ENCODE results near the gene KYNU. TPM values are rescaled to one million over a fixed set of nuclear protein-coding genes. Genes with fewer than 3 reads are reported as not detected.

Gene KYNU
- total and polyA plus RNA-seq, 10 of the 15 experiments (the other 5 are each of a cell fraction or from before 2014, with no cell fraction given): 31.3 to 101 (median 38.3) TPM

DNA sequence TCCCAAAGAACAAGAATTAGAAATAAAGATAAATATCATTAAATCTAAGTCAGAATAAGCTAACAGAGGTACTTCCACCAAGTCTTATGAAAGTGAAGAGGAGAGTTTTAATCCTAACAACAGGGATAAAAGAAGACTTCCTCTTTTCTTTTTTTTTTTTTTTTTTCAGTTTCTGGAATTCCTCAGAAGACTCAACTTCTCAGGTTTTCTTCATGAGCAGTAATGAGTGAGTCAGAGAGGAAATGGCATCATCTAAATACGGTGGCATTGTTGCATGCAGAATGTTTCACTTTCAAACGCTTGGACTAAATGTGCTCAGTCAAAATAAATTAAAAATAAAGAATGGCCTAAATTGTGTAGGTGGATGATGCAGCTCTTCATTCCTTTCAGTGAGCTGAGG, 206.2 kb downstream of the KYNU start:
- in situ Hi-C loops (cut with MboI) (no loop called here), intact Hi-C loops (cut with micrococcal nuclease; ENCODE audit: unreplicated experiment) (no loop called here)
- TF ChIP-seq, protein P1, sequence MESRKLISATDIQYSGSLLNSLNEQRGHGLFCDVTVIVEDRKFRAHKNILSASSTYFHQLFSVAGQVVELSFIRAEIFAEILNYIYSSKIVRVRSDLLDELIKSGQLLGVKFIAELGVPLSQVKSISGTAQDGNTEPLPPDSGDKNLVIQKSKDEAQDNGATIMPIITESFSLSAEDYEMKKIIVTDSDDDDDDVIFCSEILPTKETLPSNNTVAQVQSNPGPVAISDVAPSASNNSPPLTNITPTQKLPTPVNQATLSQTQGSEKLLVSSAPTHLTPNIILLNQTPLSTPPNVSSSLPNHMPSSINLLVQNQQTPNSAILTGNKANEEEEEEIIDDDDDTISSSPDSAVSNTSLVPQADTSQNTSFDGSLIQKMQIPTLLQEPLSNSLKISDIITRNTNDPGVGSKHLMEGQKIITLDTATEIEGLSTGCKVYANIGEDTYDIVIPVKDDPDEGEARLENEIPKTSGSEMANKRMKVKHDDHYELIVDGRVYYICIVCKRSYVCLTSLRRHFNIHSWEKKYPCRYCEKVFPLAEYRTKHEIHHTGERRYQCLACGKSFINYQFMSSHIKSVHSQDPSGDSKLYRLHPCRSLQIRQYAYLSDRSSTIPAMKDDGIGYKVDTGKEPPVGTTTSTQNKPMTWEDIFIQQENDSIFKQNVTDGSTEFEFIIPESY (IDR thresholded peaks at IDR 0.05): no peak
- no peak for TF ChIP-seq ZNF622 (IDR thresholded peaks at IDR 0.05)
- TF ChIP-seq, protein P2, sequence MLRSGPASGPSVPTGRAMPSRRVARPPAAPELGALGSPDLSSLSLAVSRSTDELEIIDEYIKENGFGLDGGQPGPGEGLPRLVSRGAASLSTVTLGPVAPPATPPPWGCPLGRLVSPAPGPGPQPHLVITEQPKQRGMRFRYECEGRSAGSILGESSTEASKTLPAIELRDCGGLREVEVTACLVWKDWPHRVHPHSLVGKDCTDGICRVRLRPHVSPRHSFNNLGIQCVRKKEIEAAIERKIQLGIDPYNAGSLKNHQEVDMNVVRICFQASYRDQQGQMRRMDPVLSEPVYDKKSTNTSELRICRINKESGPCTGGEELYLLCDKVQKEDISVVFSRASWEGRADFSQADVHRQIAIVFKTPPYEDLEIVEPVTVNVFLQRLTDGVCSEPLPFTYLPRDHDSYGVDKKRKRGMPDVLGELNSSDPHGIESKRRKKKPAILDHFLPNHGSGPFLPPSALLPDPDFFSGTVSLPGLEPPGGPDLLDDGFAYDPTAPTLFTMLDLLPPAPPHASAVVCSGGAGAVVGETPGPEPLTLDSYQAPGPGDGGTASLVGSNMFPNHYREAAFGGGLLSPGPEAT (IDR thresholded peaks at IDR 0.05; ENCODE audit: low read depth): no peak
- TF ChIP-seq, protein P3, sequence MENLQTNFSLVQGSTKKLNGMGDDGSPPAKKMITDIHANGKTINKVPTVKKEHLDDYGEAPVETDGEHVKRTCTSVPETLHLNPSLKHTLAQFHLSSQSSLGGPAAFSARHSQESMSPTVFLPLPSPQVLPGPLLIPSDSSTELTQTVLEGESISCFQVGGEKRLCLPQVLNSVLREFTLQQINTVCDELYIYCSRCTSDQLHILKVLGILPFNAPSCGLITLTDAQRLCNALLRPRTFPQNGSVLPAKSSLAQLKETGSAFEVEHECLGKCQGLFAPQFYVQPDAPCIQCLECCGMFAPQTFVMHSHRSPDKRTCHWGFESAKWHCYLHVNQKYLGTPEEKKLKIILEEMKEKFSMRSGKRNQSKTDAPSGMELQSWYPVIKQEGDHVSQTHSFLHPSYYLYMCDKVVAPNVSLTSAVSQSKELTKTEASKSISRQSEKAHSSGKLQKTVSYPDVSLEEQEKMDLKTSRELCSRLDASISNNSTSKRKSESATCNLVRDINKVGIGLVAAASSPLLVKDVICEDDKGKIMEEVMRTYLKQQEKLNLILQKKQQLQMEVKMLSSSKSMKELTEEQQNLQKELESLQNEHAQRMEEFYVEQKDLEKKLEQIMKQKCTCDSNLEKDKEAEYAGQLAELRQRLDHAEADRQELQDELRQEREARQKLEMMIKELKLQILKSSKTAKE (IDR thresholded peaks at IDR 0.05; ENCODE audit: low read depth, poor library complexity, severe bottlenecking): no peak
- TF ChIP-seq, protein P4, sequence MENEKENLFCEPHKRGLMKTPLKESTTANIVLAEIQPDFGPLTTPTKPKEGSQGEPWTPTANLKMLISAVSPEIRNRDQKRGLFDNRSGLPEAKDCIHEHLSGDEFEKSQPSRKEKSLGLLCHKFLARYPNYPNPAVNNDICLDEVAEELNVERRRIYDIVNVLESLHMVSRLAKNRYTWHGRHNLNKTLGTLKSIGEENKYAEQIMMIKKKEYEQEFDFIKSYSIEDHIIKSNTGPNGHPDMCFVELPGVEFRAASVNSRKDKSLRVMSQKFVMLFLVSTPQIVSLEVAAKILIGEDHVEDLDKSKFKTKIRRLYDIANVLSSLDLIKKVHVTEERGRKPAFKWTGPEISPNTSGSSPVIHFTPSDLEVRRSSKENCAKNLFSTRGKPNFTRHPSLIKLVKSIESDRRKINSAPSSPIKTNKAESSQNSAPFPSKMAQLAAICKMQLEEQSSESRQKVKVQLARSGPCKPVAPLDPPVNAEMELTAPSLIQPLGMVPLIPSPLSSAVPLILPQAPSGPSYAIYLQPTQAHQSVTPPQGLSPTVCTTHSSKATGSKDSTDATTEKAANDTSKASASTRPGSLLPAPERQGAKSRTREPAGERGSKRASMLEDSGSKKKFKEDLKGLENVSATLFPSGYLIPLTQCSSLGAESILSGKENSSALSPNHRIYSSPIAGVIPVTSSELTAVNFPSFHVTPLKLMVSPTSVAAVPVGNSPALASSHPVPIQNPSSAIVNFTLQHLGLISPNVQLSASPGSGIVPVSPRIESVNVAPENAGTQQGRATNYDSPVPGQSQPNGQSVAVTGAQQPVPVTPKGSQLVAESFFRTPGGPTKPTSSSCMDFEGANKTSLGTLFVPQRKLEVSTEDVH (IDR thresholded peaks at IDR 0.05; ENCODE audit: low read depth, partially characterized antibody): no peak
- TF ChIP-seq KDM1A (IDR thresholded peaks at IDR 0.05; ENCODE audit: borderline replicate concordance): no peak
- POLR2A ChIA-PET: no interaction called here
- Histone ChIP-seq H3K4me3 (no peak overlapping the region), H3K4me1 (ENCODE audit: control insufficient read depth, insufficient read depth, low read length) (no peaks in the 10 kb centered on the region), H3K9me3 (replicated peaks; ENCODE audit: control insufficient read depth, insufficient read depth, low read length) (no peaks in the 10 kb centered on the region), H4K20me1 (ENCODE audit: control insufficient read depth, insufficient read depth) (no peaks in the 10 kb centered on the region), H3K79me2 (ENCODE audit: control insufficient read depth, insufficient read depth, low read length) (no peaks in the 10 kb centered on the region), H2AFZ (ENCODE audit: control insufficient read depth, low read depth, low read length) (no peak overlapping the region), H3K27ac (ENCODE audit: control insufficient read depth, insufficient read depth) (no peak overlapping the region), H3K27me3 (replicated peaks in 1 of 2; ENCODE audit: control insufficient read depth in 2 of 2, insufficient read depth in 2 of 2, low read length in 1 of 2) (no peaks in the 10 kb centered on the region), H3K9ac (ENCODE audit: control insufficient read depth, insufficient read depth, low read length) (no peak overlapping the region), H3K4me2 (ENCODE audit: control insufficient read depth, insufficient read depth) (no peak overlapping the region), H3K36me3 (ENCODE audit: control insufficient read depth in 2 of 2, insufficient read depth in 2 of 2, low read length in 1 of 2) (no peaks in the 10 kb centered on the region)
- peak; percentile 51 for ATAC-seq
- FAIRE-seq: no peak
- CTCF ChIA-PET: interaction anchor here (0.6 to 1.2 kb wide), 2 partner anchors 140 to 688 kb away, joined by 3 read pairs; no protein-coding TSS in a partner anchor
- RAD21 ChIA-PET (ENCODE audit: unreplicated experiment): no interaction called here
- SMC1A ChIA-PET (ENCODE audit: uncharacterized antibody, unreplicated experiment): interaction anchor here (0.6 to 1.2 kb wide), 3 partner anchors 29 to 176 kb away, joined by 3 read pairs; no protein-coding TSS in a partner anchor
- 27% methylated on average over 2 of the region's 2 CpGs for WGBS (ENCODE audit: insufficient coverage, insufficient replicate concordance, low lambda C conversion rate, missing lambda C conversion rate)
- BruUV-seq (replicated peaks): no TSS peak
- no peak for DNase-seq (ENCODE audit: low read depth, low spot score)
